ENCODE results near the gene OXSR1. TPM values are rescaled to one million over a fixed set of nuclear protein-coding genes. Genes with fewer than 3 reads are reported as not detected.

OXSR1 gene
- 13.1 and 18.4 TPM in 2 replicates for total RNA-seq

GRCh38 chr3:38164952-38165721 is at the start of gene OXSR1:
TSS of gene OXSR1 (plus strand) at chr3:38165537. CDS start at chr3:38165877, 340 bp downstream.

DNA sequence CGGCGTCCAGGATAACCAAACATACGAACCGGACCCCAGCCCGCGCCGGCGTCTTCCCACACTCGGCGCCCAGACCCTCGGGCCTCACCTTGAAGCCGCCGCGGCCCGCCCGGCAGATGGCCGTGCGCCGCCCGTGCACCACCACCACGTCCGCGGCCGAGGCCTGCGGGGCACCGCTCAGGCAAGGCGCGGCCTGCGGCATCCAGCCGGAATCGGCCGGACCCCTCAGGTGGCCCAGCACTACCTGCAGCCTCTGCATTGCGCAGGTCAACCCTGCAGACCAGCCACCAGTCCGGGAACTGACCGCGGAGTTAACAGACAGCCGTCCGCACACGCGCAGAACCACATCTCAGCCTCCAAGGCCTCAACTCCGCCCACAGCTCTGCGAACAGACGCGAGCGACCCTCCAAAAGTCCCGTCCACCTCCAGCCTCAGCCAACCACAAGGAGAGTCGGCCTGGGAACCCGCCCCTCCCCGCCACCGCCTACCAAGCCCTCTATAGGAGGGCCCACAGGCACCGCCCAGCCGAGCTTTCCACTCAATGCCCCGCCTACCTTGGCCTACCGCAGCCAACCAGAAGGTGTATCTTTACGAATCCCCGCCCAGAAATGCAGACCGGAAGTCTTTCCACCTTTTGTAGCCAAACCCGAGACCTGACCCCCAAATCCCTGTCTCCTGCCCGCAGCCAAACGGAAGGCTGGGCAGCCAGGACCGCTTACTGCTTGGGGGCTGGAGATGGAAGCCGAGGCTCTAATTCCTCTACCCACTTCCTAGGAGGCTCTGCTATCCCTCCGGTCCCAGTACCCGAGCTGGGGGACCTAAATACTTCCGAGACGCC is 28.3 kb upstream of the OXSR1 start, which contains the start of gene ACAA1:
Gene ACAA1, minus strand, starts transcription at position 351 of the 838 bp plus-strand sequence. Its CDS starts 92 bp downstream, at position 259.

DNA sequence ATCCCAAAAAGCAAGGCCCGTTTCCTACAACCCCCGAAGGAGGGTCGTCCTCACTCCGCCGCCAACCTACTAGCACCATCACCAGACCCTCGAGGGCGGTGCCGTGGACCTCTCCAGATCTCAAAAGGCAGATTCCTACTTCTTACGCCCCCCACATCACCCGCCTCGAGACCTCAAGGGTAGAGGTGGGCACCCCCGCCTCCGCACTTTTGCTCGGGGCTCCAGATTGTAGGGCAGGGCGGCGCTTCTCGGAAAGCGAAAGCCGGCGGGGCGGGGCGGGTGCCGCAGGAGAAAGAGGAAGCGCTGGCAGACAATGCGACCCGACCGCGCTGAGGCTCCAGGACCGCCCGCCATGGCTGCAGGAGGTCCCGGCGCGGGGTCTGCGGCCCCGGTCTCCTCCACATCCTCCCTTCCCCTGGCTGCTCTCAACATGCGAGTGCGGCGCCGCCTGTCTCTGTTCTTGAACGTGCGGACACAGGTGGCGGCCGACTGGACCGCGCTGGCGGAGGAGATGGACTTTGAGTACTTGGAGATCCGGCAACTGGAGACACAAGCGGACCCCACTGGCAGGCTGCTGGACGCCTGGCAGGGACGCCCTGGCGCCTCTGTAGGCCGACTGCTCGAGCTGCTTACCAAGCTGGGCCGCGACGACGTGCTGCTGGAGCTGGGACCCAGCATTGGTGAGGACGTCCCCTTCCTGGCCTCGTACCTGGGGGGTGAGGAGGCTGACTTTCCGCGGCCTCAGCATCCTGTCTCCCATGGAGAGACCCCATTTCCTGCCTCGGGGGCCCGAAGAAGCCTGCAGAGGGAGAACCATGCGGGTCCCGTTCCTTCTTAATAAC is 26.8 kb upstream of the OXSR1 start, which contains the start of gene MYD88:
Gene MYD88, plus strand, starts transcription at position 313 of the 842 bp plus-strand sequence. Its CDS starts 40 bp downstream, at position 353.

DNA sequence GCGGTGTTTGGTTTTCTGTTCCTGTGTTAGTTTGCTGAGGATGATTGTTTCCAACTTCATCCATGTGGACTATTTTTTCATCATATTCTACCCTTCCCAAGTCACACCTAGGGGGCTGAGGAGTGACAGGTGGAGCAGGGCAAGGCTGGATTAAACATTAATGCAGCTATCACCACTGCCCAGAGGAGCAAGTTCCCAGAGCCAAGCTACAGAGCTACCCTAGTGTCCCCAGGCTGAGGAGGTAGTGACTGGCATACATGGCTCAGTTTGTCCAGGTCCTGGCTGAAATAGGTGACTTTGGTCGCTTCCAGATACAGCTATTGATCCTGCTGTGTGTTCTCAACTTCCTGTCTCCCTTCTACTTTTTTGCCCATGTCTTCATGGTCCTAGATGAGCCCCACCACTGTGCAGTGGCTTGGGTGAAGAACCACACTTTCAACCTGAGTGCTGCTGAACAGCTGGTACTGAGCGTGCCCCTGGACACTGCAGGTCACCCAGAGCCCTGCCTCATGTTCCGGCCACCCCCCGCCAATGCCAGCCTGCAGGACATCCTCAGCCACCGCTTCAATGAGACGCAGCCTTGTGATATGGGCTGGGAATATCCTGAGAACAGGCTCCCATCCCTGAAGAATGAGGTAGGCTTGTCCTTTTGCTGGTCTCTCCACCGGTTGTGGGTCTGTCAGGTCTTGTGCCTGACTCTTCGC is 100.4 kb downstream of the OXSR1 start, which contains the start of gene SLC22A13:
Gene SLC22A13, plus strand, starts transcription at position 209 of the 704 bp plus-strand sequence. Its CDS starts 49 bp downstream, at position 258.

DNA sequence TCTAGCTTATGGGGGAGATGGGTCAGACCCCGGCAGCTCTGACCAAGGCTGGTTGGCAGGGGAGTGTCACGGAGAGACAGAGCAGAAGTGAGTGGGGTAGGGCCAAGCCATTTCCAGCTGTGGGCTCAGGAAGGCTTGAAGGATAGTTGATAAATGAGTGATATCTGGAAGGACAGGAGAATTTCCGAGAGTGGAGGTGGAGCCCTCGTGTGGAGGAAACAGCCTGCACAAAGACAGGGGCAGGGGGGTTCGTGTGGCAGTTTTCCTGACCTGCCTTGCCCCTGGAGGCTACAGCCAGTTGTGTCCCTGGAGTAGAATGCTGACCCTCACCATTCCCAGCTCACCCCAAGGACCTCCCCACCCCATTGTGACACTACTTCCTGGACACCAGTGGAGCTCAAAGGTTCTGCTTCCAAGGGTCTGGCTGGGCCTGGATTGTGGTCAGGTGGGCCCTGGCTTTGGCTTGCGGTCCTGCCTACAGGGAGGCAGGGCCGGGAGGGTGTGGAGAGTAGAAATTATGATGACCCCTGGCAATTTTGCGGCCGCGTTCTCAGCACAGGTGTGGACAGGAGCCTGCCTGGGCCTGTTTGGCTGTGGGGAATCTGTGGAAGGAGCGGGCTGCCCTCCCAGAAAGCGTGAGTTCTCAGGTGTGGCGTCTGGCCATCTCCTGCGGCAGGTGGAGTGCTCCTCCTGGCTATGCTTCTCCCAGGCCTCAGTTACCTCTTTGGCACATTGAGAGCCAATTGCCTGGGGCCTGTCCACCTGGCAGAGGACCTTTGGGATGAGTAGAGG is 116.8 kb downstream of the OXSR1 start, which contains the start of gene SLC22A14:
Gene SLC22A14, plus strand, starts transcription at position 400 of the 792 bp plus-strand sequence. CDS start 23,733 bp downstream, outside the sequence.

Other genes starting within 250 kb of the OXSR1 start
- gene VILL, start 174.8 kb upstream of the OXSR1 start, total RNA-seq = 8.7 and 12.0 TPM in 2 replicates
- gene PLCD1, start 135.9 kb upstream of the OXSR1 start, total RNA-seq = 31.8 and 38.0 TPM in 2 replicates
- 0.09 and 0.16 TPM in 2 replicates for gene DLEC1, start 126.3 kb upstream of the OXSR1 start, total RNA-seq
- 54.1 and 66.0 TPM in 2 replicates for gene ACAA1, start 28.4 kb upstream of the OXSR1 start, total RNA-seq
- 7.5 and 8.8 TPM in 2 replicates for gene MYD88, start 26.9 kb upstream of the OXSR1 start, total RNA-seq
- under 0.01 and 0.09 TPM in 2 replicates for gene SLC22A13, start 100.3 kb downstream of the OXSR1 start, total RNA-seq
- gene SLC22A14, start 116.8 kb downstream of the OXSR1 start, total RNA-seq = under 0.01 and 0.17 TPM in 2 replicates
- 3.6 and 5.8 TPM in 2 replicates for gene XYLB, start 181.2 kb downstream of the OXSR1 start, total RNA-seq

Data from bronchial smooth muscle cell (primary cell).